HG02798 (cell line): ENCODE results near the gene GRK1.

ENCODE experiments used
- ATAC-seq: cut with Tn5 transposase; IDR thresholded peaks from one replicate; pipeline ENCODE4 v1.9.1; 2021; ENCODE audit warnings: mild to moderate bottlenecking; ENCODE audit not compliant: unreplicated experiment, poor library complexity

GRK1 gene

DNA sequence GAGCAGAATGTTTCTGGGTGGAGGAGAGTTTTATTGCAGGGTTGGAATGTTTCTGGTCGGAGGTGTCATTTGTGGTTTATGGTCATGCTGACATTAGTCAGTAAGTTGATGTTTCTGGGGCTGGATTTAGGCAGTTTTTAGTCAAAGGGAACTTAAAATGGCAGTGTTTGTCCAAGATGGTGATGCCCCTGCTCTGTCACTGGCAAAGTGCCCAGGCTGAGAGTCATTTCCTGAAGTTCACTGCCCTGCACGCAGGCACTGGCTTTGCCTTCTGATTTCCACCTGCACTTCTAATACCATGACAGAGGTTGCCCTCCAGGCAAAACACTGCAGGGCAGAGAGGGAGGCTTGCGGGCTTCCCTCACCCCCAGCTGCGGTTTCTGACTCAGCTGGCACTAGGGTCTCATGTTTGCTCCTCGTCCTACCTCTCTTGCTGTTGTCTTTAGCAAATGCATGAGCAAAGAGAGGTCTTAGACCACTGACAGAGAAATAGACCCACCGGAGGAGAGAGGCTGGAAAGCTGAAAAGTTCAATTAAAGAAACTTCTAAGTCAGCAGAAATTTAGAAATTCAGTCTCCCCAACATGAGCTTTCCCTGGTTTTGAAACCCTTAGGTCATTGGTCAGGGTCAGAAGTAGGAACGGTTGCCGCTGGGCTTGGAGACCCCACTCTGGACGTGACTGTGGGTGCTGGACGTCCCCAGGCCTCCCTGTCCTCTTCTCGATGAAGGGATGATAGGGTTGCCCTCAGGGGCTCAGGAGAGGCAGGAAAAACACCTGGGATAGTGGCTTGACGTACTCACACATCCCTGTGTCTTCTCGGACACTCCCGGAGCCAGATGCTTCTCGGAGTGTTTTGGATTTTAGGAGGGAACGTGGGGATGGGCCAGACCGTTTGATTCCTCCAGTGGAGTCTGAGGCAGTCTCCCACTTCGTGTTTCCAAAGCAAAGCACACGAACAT is 118.3 kb downstream of the GRK1 start:
- no peak for ATAC-seq

DNA sequence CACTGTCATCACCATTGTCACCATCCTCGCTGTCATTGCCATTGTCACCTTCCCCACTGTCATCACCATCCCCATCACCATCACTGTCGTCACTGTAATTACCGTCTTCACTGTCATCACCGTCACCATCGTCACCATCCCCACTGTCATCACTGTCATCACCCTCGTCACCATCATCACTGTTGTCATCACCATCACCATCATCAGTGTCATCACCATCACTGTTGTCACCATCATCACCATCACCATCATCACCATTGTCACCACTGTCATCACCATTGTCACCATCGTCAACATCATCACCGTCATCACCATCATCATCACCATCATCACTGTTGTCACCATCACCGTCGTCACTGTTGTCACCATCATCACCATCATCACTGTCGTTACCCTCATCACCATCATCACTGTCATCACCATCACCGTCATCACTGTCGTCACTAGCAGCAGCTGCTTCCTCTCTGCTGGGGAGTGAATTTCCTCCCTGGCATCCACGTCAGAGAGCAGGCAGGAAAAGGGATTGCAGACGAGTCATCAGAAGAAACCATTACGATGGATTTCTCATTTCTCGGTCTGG is 119.3 kb downstream of the GRK1 start:
- ATAC-seq = no peak
